ENCODE measurements around the gene ATG2A.

DNA sequence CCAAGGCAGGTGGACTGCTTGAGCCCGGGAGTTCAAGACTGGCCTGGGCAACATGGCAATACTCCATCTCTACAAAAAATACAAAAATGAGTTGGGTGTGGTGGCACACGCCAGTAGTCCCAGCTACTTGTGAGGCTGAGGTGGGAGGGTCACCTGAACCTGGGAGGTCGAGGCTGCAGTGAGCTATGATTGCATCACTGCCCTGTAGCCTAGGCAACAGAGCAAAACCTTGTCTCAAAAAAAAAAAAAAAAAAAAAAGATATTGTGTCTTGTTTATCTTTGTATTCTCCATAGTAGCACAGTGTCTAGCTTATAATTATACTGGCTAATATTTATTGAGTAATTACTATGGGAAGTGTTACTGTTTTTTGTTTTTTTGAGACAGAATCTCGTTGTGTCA lies 34.5 kb upstream of the ATG2A start:
- no peak for TF ChIP-seq CTCF (IDR thresholded peaks at IDR 0.05)
- no peak for TF ChIP-seq POLR2A (IDR thresholded peaks at IDR 0.05)
